Peyer's patch (tissue), 4 donors: ENCODE results near the gene BAAT.

Experiments used
- POLR2A ChIP-seq, 2 donors: fragments of 450-650 bp; IDR thresholded peaks; one replicate each; pipeline ENCODE4 v1.5.1; 2017; ENCODE audit warnings: antibody characterized with exemption in 2 of 2, mild to moderate bottlenecking in 2 of 2, moderate library complexity in 2 of 2
- TF ChIP-seq, protein P1 (sequence below), 6 experiments: fragments of 450-650 bp in 4 of 6; fragments of 200-600 bp in 2 of 6; sonication (generic) in 1 of 6; IDR thresholded peaks; one replicate each; pipeline ENCODE4 v1.5.1; 2017 to 2019; ENCODE audit warnings: antibody characterized with exemption in 6 of 6, mild to moderate bottlenecking in 3 of 6, moderate library complexity in 1 of 6

DNA sequence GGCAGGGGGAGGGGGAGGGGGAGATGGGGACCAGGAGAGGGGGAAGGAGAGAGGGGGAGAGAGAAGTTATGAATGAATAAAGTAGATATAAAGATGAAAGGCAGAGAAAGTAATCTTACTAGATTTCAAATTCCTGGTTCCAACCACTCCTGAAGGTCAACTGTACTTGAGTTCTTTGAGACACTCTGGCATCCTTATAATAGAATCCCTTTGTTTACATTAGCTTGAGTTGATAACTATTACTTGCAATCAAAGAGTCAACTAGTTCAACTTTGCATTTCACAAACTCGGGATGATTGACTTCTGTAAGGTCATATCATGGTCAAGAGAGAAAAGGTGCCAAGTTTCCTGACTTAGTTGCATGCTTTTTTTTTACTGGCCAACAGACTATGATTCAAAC is 42.2 kb downstream of the BAAT start:
- no peak for TF ChIP-seq POLR2A (IDR thresholded peaks at IDR 0.05)
- TF ChIP-seq, protein P1, sequence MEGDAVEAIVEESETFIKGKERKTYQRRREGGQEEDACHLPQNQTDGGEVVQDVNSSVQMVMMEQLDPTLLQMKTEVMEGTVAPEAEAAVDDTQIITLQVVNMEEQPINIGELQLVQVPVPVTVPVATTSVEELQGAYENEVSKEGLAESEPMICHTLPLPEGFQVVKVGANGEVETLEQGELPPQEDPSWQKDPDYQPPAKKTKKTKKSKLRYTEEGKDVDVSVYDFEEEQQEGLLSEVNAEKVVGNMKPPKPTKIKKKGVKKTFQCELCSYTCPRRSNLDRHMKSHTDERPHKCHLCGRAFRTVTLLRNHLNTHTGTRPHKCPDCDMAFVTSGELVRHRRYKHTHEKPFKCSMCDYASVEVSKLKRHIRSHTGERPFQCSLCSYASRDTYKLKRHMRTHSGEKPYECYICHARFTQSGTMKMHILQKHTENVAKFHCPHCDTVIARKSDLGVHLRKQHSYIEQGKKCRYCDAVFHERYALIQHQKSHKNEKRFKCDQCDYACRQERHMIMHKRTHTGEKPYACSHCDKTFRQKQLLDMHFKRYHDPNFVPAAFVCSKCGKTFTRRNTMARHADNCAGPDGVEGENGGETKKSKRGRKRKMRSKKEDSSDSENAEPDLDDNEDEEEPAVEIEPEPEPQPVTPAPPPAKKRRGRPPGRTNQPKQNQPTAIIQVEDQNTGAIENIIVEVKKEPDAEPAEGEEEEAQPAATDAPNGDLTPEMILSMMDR (IDR thresholded peaks at IDR 0.05) = no peak
